Gastroesophageal sphincter (tissue), 3 donors: ENCODE measurements around the gene RBM17.

Experiments
- POLR2A ChIP-seq, 2 donors: fragments of 450-650 bp; IDR thresholded peaks; one replicate each; pipeline ENCODE4 v1.6.1; 2017; ENCODE audit warnings: antibody characterized with exemption in 2 of 2, mild to moderate bottlenecking in 2 of 2, moderate library complexity in 1 of 2
- TF ChIP-seq, protein P1 (sequence below), 4 experiments: fragments of 200-600 bp in 2 of 4; fragments of 450-650 bp in 2 of 4; sonication (generic) in 1 of 4; IDR thresholded peaks; one replicate each; pipeline ENCODE4 v1.5.1; 2017 to 2019; ENCODE audit warnings: antibody characterized with exemption in 4 of 4, mild to moderate bottlenecking in 2 of 4, moderate library complexity in 2 of 4

DNA sequence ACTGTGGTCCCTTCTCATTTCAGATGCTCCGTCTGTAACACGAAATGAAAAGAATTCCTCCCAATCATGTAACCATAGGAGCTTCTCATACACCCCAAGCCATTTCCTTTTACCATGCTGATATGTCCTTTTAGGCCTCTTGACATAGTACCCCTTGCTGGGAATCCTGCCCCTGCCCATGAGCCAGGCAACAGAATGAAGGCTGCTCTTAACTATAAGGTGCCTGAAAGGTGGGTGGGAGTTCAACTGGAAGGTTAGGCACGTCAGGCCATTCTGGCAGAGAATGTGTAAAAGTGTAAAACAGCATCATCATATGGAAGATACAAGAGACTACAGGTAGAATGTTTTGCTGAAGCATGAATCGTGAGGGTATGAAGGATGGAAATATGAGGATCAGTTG lies 49.1 kb upstream of the RBM17 start:
- TF ChIP-seq POLR2A (IDR thresholded peaks at IDR 0.05) = no peak
- TF ChIP-seq, protein P1, sequence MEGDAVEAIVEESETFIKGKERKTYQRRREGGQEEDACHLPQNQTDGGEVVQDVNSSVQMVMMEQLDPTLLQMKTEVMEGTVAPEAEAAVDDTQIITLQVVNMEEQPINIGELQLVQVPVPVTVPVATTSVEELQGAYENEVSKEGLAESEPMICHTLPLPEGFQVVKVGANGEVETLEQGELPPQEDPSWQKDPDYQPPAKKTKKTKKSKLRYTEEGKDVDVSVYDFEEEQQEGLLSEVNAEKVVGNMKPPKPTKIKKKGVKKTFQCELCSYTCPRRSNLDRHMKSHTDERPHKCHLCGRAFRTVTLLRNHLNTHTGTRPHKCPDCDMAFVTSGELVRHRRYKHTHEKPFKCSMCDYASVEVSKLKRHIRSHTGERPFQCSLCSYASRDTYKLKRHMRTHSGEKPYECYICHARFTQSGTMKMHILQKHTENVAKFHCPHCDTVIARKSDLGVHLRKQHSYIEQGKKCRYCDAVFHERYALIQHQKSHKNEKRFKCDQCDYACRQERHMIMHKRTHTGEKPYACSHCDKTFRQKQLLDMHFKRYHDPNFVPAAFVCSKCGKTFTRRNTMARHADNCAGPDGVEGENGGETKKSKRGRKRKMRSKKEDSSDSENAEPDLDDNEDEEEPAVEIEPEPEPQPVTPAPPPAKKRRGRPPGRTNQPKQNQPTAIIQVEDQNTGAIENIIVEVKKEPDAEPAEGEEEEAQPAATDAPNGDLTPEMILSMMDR (IDR thresholded peaks at IDR 0.05) = no peak
